ENCODE results near the gene ADORA1.
A peak's percentile ranks its signal among the peaks of the same experiment; 100 is the strongest.

ADORA1 gene

GRCh38 chr1:203089651-203090045, 37.9 kb upstream of the ADORA1 start:
- no peak for TF ChIP-seq TAF1 (IDR thresholded peaks at IDR 0.05; ENCODE audit: low read depth)
- TF ChIP-seq TEAD4 (IDR thresholded peaks at IDR 0.05), result no peak
- TF ChIP-seq EP300 (IDR thresholded peaks at IDR 0.05; ENCODE audit: borderline replicate concordance), result no peak
- no peak for TF ChIP-seq CREB1 (IDR thresholded peaks at IDR 0.05; ENCODE audit: low read depth)
- no peak for TF ChIP-seq EGR1 (IDR thresholded peaks at IDR 0.05)
- TF ChIP-seq, protein P1, sequence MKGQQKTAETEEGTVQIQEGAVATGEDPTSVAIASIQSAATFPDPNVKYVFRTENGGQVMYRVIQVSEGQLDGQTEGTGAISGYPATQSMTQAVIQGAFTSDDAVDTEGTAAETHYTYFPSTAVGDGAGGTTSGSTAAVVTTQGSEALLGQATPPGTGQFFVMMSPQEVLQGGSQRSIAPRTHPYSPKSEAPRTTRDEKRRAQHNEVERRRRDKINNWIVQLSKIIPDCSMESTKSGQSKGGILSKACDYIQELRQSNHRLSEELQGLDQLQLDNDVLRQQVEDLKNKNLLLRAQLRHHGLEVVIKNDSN (IDR thresholded peaks at IDR 0.05), result no peak
- no peak for TF ChIP-seq CEBPB (IDR thresholded peaks at IDR 0.05)
- no peak for TF ChIP-seq YY1 (IDR thresholded peaks at IDR 0.05; ENCODE audit: low read depth)
- TF ChIP-seq FOXM1 (IDR thresholded peaks at IDR 0.05; ENCODE audit: borderline replicate concordance, low read depth), result no peak
- TF ChIP-seq ZBTB7A (IDR thresholded peaks at IDR 0.05; ENCODE audit: low read depth), result no peak
- TF ChIP-seq REST (IDR thresholded peaks at IDR 0.05; ENCODE audit: low read depth), result no peak
- no peak for TF ChIP-seq NFIC (IDR thresholded peaks at IDR 0.05)
- TF ChIP-seq RAD21 (IDR thresholded peaks at IDR 0.05; ENCODE audit: low read depth), result no peak
- no peak for TF ChIP-seq TCF12 (IDR thresholded peaks at IDR 0.05; ENCODE audit: low read depth)
- TF ChIP-seq MAX (IDR thresholded peaks at IDR 0.05), result no peak

DNA sequence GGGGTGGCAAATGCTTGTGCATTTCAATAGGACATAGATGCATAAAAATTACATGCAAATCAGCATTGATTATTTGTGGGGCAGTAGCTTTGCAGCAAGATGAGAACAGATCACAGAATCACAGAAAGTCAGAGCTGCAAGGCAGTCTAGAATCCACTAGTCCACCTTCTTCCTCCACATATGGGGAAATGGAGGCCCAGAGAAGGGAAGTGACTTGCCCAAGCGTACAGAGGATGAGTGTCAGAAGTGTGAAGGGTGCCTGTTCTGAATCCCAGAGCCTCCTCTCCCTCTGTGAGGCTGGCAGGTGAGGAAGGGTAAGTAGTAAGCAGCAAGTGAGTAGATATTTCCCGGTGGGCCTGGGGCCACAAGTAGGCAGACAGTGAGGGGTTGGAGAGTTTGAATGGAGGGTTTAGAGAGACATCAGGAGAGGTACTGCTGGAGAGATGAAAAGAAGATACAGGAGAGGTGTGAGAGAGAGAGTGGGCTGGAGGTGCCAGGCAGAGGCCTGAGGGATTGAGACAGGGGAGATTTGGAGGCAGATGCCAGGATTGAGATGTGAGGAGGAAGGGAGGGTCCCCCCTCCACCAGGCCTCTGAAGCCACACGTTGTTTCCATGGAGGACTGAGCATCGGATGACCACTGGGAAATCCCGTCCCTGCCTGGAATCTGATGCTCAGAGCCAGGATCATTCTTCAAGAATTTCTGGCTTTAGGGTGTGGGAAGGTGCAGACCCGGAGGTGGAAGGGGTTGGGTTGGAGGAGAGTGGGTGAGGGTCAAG, 36.9 kb upstream of the ADORA1 start:
- TF ChIP-seq TAF1 (IDR thresholded peaks at IDR 0.05; ENCODE audit: low read depth), result no peak
- TF ChIP-seq RAD21 (IDR thresholded peaks at IDR 0.05; ENCODE audit: low read depth), result no peak
- TF ChIP-seq FOXM1 (IDR thresholded peaks at IDR 0.05; ENCODE audit: borderline replicate concordance, low read depth), result no peak
- TF ChIP-seq, protein P1 (IDR thresholded peaks at IDR 0.05), result no peak
- TF ChIP-seq TCF12 (IDR thresholded peaks at IDR 0.05; ENCODE audit: low read depth), result no peak

DNA sequence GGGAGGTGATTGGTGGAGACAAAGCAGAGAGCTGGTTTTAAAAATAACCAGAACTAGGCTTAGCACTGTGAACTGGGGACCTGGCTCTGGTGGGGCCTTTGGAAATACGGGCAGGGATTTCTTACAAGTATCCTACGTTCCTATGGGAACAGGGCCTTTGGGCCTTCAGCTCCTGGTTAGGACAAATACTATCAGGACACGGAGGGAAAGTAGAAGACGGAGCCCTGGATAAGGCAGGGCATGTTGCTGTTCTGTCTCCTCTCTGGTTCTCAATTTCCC, 36.4 kb upstream of the ADORA1 start:
- TF ChIP-seq TAF1 (IDR thresholded peaks at IDR 0.05; ENCODE audit: low read depth), result no peak
- TF ChIP-seq MAX (IDR thresholded peaks at IDR 0.05), result no peak
- no peak for TF ChIP-seq REST (IDR thresholded peaks at IDR 0.05; ENCODE audit: low read depth)
- no peak for TF ChIP-seq FOXM1 (IDR thresholded peaks at IDR 0.05; ENCODE audit: borderline replicate concordance, low read depth)
- TF ChIP-seq RAD21 (IDR thresholded peaks at IDR 0.05; ENCODE audit: low read depth), result no peak
- TF ChIP-seq, protein P1 (IDR thresholded peaks at IDR 0.05), result no peak

DNA sequence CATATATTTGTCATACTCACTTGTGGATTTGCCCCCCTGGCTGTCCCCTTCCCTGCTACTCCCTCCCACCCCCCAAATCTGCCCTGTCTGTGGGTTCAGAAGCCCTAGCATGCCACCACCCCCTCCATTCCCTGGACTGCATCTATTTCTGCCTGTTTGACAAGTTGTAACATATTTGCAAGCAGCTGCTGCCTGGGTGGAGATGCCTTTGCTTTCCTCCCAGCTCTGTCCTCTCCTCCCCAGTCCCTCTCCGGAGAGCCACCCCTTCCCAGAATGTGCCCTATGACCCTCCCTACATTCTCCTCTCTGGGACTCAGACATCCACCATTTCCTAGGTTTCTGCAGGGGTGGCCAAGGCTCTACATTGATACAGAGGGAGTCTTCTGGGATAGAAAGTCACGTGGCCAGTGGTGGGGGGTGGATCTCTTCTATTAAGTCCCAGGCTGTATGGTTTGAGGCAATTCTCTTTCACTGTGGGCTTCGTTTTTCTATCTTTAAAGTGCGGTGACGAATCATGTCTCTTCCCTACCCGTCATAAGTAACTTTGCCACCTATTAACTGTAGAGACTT, 35.7 kb upstream of the ADORA1 start:
- TF ChIP-seq, protein P1 (IDR thresholded peaks at IDR 0.05), result peak; percentile 12; the same call in 1 of the 2 replicates
- TF ChIP-seq YY1 (IDR thresholded peaks at IDR 0.05; ENCODE audit: low read depth), result no peak

DNA sequence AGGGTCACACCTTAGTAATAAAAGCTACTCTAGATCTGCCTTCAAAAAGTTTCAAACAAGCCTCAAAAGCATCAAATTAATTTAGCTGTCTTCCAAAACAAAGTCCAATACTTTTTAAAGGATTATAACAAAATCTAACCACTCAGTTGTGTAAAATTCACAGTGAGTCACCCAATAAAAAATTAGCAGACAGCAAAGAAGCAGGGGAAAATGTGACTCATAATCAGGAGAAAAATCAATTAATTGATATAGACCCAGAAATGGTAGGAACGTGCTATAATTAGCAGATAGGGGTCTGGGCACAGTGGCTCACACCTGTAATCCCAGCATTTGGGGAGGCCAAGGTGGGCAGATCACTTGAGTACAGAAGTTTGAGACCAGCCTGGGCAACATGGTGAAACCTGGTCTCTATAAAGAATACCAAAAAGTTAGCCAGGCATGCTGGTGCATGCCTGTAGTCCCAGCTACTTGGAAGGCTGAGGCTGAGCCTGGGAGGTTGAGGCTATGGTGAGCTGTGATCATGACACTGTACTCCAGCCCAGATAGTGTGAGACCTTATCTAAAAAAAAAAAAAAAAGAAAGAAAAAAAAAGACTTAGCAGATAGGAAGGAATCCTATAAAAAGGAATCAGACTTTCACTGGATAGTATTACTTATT, 33.6 kb upstream of the ADORA1 start:
- no peak for TF ChIP-seq EP300 (IDR thresholded peaks at IDR 0.05; ENCODE audit: borderline replicate concordance)
- TF ChIP-seq REST (IDR thresholded peaks at IDR 0.05; ENCODE audit: low read depth), result no peak
- TF ChIP-seq MAX (IDR thresholded peaks at IDR 0.05), result no peak
- TF ChIP-seq, protein P1 (IDR thresholded peaks at IDR 0.05), result no peak
- TF ChIP-seq YY1 (IDR thresholded peaks at IDR 0.05; ENCODE audit: low read depth), result no peak
- no peak for TF ChIP-seq FOXM1 (IDR thresholded peaks at IDR 0.05; ENCODE audit: borderline replicate concordance, low read depth)
- no peak for TF ChIP-seq CREB1 (IDR thresholded peaks at IDR 0.05; ENCODE audit: low read depth)
- no peak for TF ChIP-seq CEBPB (IDR thresholded peaks at IDR 0.05)

Measured in Ishikawa (cell line).